PFSK-1 (cell line): ENCODE data around the gene SH2B3.

ENCODE experiments used
- FOXP2 ChIP-seq: optimal IDR thresholded peaks from 2 replicates; pipeline ENCODE3; 2011; ENCODE audit warnings: borderline replicate concordance, control low read depth, inconsistent platforms; ENCODE audit not compliant: insufficient read depth; ENCODE audit errors: extremely low read length, extremely low read depth
- POLR2AphosphoS5 ChIP-seq: IDR thresholded peaks from 2 replicates; pipeline ENCODE4 v1.6.1; 2012; ENCODE audit warnings: low read depth, mild to moderate bottlenecking, control low read depth, low read length, moderate library complexity
- SIN3A ChIP-seq: IDR thresholded peaks from 2 replicates; pipeline ENCODE4 v1.6.1; 2012; ENCODE audit warnings: mild to moderate bottlenecking, low read length, moderate library complexity, borderline replicate concordance; ENCODE audit not compliant: insufficient read depth
- TAF1 ChIP-seq: IDR thresholded peaks from 2 replicates; pipeline ENCODE4 v1.6.1; 2012; ENCODE audit warnings: low read length, control low read depth, borderline replicate concordance; ENCODE audit not compliant: insufficient read depth
- TF ChIP-seq, protein P1 (sequence below), 2 experiments: IDR thresholded peaks; 2 replicates each; pipeline versions ENCODE4 v1.6.1 to v1.8.0; 2011 to 2012; ENCODE audit warnings: low read depth in 2 of 2, low read length in 2 of 2, control low read depth in 1 of 2, inconsistent platforms in 1 of 2, mild to moderate bottlenecking in 1 of 2, moderate library complexity in 1 of 2; ENCODE audit not compliant: insufficient read depth in 1 of 2

The SH2B3 gene

DNA sequence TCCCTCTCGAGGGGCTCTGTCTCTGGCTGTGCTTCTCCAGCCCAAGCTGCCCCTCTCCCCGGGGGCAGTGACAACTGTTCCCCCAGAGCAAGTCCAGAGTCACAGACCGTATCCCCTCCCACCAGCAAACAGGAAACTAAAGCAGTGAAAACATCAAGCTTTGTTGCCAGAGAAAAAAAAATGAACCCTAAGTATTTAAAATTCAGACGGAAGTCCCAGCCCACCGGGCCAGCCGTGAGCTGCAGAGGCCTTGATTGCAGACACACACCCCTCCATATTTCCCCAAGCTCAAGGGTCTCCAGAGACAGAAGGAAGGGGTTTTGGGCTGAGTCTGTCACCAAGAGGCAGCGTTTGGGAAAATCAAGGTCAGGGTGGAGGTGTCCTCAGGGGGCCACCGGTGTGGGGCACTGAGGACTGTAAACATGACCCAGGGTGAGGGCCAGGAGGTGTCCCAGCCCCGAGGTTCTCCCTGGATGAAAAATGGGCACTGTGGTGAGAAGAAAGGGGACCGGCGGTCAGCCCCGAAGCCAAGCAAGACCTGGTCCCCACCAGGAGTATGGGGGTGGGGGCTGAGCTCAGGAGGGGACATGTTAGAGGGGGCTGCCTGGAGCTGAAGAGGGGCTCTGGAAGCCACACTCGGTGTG is 44.5 kb upstream of the SH2B3 start:
- no peak for TF ChIP-seq TAF1
- TF ChIP-seq SIN3A = no peak
- TF ChIP-seq POLR2AphosphoS5 = no peak
- no peak for TF ChIP-seq FOXP2
- TF ChIP-seq, protein P1, sequence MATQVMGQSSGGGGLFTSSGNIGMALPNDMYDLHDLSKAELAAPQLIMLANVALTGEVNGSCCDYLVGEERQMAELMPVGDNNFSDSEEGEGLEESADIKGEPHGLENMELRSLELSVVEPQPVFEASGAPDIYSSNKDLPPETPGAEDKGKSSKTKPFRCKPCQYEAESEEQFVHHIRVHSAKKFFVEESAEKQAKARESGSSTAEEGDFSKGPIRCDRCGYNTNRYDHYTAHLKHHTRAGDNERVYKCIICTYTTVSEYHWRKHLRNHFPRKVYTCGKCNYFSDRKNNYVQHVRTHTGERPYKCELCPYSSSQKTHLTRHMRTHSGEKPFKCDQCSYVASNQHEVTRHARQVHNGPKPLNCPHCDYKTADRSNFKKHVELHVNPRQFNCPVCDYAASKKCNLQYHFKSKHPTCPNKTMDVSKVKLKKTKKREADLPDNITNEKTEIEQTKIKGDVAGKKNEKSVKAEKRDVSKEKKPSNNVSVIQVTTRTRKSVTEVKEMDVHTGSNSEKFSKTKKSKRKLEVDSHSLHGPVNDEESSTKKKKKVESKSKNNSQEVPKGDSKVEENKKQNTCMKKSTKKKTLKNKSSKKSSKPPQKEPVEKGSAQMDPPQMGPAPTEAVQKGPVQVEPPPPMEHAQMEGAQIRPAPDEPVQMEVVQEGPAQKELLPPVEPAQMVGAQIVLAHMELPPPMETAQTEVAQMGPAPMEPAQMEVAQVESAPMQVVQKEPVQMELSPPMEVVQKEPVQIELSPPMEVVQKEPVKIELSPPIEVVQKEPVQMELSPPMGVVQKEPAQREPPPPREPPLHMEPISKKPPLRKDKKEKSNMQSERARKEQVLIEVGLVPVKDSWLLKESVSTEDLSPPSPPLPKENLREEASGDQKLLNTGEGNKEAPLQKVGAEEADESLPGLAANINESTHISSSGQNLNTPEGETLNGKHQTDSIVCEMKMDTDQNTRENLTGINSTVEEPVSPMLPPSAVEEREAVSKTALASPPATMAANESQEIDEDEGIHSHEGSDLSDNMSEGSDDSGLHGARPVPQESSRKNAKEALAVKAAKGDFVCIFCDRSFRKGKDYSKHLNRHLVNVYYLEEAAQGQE (IDR thresholded peaks at IDR 0.05; ENCODE audit: insufficient read depth in 1 of 2, low read depth in 2 of 2, low read length in 2 of 2) = no peak

DNA sequence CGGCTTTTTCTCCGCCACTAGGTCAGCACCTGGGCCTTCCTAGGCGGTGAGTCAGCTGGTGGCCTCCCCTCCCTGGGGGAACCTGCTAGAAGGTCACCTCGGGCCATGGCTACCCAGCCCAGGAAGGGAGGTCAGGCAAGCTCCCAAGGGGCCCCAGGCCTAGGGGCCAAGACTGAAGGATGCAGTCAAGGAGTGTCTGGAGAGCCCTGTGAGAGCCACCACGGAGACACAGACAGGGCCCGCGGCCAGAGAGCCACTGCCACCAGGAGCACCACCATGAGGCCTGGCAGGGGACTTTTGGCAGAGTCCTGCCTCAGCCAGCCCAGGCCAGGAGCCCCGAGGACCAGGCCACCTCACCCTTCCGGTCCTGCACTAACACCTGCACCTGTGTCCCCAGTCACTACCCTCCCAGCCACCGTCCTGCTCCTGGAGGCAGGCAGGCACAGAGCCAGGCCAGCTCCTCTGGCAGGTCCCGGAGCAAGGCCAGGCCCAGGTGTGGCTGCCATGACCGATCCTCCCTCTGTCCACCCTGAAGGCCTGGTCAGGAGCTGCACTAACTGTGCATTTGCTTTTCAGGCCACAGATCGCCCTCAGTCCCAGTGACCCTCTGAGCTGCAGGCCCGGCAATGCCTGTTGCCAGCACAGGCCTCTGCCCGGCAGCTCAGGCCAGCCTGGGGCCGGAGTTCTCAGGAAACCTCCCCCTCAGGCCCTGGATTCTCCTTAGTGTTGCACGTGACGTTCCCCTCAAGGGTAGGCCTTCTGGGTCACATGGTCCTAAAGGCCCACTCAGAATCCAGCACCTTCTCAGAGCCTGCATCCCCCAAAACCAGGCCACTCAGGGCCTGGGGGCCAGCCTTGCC is 43.8 kb upstream of the SH2B3 start:
- TF ChIP-seq POLR2AphosphoS5 (no peak), FOXP2 (no peak), SIN3A (no peak), TAF1 (no peak)
- TF ChIP-seq, protein P1 (IDR thresholded peaks at IDR 0.05; ENCODE audit: insufficient read depth in 1 of 2, low read depth in 2 of 2, low read length in 2 of 2) = no peak

DNA sequence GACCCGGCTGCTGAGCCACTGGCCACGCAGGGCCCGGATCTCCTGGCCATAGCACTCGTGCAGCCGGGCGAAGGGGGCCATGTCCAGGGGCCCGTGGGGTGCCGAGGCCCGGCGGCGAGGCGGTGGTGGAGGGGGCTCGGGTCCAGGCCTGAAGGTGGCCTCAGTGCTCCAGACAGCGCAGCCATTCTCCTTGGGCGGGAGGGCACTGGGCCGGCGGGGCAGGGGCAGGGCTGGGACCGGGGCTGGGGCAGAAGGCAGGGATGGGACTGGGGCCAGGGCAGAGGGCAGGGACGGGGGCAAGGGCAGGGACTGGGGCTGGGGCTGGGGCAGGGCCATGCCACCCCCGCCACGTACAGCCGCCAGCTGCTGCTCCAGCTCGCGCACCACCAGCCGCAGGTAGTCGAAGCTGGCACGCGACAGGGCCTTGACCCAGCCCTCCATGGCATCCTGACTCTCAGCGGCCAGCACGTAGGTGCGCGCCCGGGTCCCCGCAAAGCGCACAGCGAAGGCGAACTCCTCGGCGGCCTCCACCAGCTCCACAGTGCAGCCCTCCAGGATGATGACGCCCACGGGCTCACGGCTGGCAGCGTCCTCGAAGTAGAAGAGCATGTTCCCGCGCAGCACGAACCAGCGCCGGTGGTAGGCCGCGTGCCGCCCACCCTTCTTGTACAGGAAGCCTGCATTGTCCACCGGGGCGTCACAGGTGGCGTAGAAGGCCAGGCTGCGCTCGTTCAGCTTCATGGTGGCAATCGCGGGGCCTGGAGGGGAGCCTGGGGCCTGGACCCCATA is 42.8 kb upstream of the SH2B3 start:
- no peak for TF ChIP-seq FOXP2
- no peak for TF ChIP-seq TAF1
- TF ChIP-seq, protein P1 (IDR thresholded peaks at IDR 0.05; ENCODE audit: insufficient read depth in 1 of 2, low read depth in 2 of 2, low read length in 2 of 2) = no peak
- no peak for TF ChIP-seq POLR2AphosphoS5
- TF ChIP-seq SIN3A = no peak

DNA sequence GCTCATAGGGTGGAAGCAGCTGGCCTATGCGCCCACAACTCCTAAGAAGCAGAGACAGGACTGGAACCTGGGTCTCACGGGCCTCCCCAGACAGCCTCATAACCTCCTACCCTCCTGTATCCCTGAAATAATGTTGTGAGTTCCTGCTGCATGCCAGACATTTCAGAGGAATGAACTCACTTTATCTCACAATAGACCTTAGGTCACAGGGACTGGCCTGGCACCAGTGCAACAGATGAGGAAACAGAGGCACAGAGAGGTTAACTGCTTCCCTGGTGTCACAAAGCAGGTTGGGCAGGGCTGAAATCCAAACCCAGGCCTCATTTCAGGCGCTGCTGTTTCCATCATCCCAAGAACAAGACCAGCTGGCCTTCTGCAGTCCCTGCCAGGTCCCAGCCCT is 42.1 kb upstream of the SH2B3 start:
- TF ChIP-seq, protein P1 (IDR thresholded peaks at IDR 0.05; ENCODE audit: insufficient read depth in 1 of 2, low read depth in 2 of 2, low read length in 2 of 2) = no peak
- no peak for TF ChIP-seq TAF1
